ENCODE data around the gene RFLNA.

DNA sequence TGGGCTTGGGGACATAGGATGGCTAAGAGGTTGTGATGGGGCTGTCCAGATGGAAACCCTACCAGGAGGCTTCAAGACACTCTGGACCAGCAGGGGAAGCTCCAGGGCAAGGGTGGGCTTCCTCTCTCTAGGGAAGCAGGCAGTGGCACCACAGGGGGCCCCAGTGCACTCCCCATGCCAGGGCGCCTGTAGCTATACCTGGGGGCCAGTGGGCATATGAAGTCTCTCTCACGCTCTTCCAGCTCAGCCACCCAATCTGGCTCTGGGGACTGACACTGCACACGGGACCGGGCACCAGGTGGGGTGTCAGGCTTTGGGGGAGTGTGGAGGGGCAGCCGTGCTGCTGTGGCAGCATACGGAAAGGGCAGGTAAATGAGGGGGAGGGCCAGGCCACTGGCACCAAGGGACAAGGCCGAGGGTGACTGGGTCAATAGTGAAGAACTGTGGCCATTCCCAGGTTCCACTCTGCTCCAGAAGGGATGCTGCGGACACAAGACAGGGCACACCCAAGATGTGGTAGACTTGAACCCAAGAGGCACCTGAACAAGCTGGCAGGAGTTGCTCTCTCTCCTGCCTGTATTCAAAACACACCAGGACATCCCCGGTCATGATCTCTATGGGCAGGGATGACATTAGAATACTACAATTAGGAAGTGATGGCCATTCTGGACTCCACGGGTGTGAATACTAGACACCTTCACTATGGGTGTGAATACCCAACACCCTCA is 27.5 kb downstream of the RFLNA start:
- TF ChIP-seq, protein P1, sequence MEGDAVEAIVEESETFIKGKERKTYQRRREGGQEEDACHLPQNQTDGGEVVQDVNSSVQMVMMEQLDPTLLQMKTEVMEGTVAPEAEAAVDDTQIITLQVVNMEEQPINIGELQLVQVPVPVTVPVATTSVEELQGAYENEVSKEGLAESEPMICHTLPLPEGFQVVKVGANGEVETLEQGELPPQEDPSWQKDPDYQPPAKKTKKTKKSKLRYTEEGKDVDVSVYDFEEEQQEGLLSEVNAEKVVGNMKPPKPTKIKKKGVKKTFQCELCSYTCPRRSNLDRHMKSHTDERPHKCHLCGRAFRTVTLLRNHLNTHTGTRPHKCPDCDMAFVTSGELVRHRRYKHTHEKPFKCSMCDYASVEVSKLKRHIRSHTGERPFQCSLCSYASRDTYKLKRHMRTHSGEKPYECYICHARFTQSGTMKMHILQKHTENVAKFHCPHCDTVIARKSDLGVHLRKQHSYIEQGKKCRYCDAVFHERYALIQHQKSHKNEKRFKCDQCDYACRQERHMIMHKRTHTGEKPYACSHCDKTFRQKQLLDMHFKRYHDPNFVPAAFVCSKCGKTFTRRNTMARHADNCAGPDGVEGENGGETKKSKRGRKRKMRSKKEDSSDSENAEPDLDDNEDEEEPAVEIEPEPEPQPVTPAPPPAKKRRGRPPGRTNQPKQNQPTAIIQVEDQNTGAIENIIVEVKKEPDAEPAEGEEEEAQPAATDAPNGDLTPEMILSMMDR (IDR thresholded peaks at IDR 0.05): no peak
- no peak for TF ChIP-seq POLR2A (IDR thresholded peaks at IDR 0.05)

All from uterus (tissue), 2 donors.